Activated CD4-positive, alpha-beta T cell treated with anti-CD3 and anti-CD28 coated beads, Interleukin-2, amount 50 U/mL, for 24 hours (primary cell): ENCODE results near the gene COL18A1.
"Not testable (repeated sequence)": the region's sequence is repeated elsewhere in the genome, so short reads cannot be mapped to it uniquely, and the experiment has no call there.

Source experiments
- DNase-seq, 2 donors: peaks; one replicate each; pipeline ENCODE4 v3.0.0-alpha.2; 2020; ENCODE audit warnings: low read depth in 1 of 2, low spot score in 1 of 2

Gene COL18A1

GRCh38 chr21:45427331-45428271 is 22.6 kb downstream of the COL18A1 start:
- no peak for DNase-seq

GRCh38 chr21:45428534-45428933 is 23.6 kb downstream of the COL18A1 start:
- no peak for DNase-seq

- no peak for DNase-seq
These were observed 24.5 kb downstream of the COL18A1 start for GRCh38 chr21:45429221-45430175.

GRCh38 chr21:45430521-45431501 is 25.8 kb downstream of the COL18A1 start:
- no peak for DNase-seq

- DNase-seq = no peak
These were observed 27.0 kb downstream of the COL18A1 start for GRCh38 chr21:45431781-45432572.

GRCh38 chr21:45432575-45433255 is 27.8 kb downstream of the COL18A1 start:
- DNase-seq = no peak

GRCh38 chr21:45433301-45433700 is 28.3 kb downstream of the COL18A1 start:
- no peak for DNase-seq

GRCh38 chr21:45433911-45434644 is 29.1 kb downstream of the COL18A1 start:
- DNase-seq = no peak

- DNase-seq = no peak
These were observed 29.8 kb downstream of the COL18A1 start for GRCh38 chr21:45434645-45435217.

- no peak for DNase-seq
These were observed 30.5 kb downstream of the COL18A1 start for GRCh38 chr21:45435405-45435981.

GRCh38 chr21:45436351-45437065 is 31.5 kb downstream of the COL18A1 start:
- DNase-seq = no peak

- DNase-seq = not testable (repeated sequence)
These were observed 32.9 kb downstream of the COL18A1 start for GRCh38 chr21:45437844-45438243.

- DNase-seq = no peak
These were observed 33.6 kb downstream of the COL18A1 start for GRCh38 chr21:45438391-45439145.

- DNase-seq = peak; percentile 78 to 79
These were observed 34.4 kb downstream of the COL18A1 start for GRCh38 chr21:45439161-45439872.

- no peak for DNase-seq
These were observed 35.0 kb downstream of the COL18A1 start for GRCh38 chr21:45439901-45440461.
